Progenitor cell of endocrine pancreas (in vitro differentiated cells): ENCODE results near the gene TSPAN5. TPM values are rescaled to one million over a fixed set of nuclear protein-coding genes. Genes with fewer than 3 reads are reported as not detected.

ENCODE experiments used
- DNase-seq: peaks from one replicate; pipeline ENCODE4 v3.0.0; 2021; ENCODE audit warnings: low spot score; ENCODE audit not compliant: unreplicated experiment
- H3K27ac Mint-ChIP-seq: 2 replicates; pipeline ENCODE4 v1.8.0; 2021; ENCODE audit warnings: mild to moderate bottlenecking, moderate library complexity, mixed read lengths
- H3K27me3 Mint-ChIP-seq: 2 replicates; pipeline ENCODE4 v1.8.0; 2021; ENCODE audit warnings: mixed read lengths
- H3K36me3 Mint-ChIP-seq: 2 replicates; pipeline ENCODE4 v1.8.0; 2022; ENCODE audit warnings: mixed read lengths; ENCODE audit not compliant: insufficient read depth
- H3K4me1 Mint-ChIP-seq: 2 replicates; pipeline ENCODE4 v1.8.0; 2021; ENCODE audit warnings: low read depth, mixed read lengths
- H3K4me3 Mint-ChIP-seq: 2 replicates; pipeline ENCODE4 v1.8.0; 2021; ENCODE audit warnings: low read depth, mild to moderate bottlenecking, moderate library complexity, mixed read lengths
- H3K9me3 Mint-ChIP-seq: 2 replicates; pipeline ENCODE4 v1.8.0; 2021; ENCODE audit warnings: low read depth, mixed read lengths
- CTCF ChIP-seq: fragments of 200-600 bp; sonication (generic); IDR thresholded peaks from one replicate; pipeline ENCODE4 v1.5.0; 2021; ENCODE audit warnings: antibody characterized with exemption, mild to moderate bottlenecking; ENCODE audit not compliant: unreplicated experiment
- total RNA-seq: library from RNA; stranded (reverse); gene quantifications from 2 replicates; pipeline ENCODE4 v1.2.1, GENCODE V29; 2021

The TSPAN5 gene
- total RNA-seq, 1 donor from 2014 or later, result 6.1 TPM

DNA sequence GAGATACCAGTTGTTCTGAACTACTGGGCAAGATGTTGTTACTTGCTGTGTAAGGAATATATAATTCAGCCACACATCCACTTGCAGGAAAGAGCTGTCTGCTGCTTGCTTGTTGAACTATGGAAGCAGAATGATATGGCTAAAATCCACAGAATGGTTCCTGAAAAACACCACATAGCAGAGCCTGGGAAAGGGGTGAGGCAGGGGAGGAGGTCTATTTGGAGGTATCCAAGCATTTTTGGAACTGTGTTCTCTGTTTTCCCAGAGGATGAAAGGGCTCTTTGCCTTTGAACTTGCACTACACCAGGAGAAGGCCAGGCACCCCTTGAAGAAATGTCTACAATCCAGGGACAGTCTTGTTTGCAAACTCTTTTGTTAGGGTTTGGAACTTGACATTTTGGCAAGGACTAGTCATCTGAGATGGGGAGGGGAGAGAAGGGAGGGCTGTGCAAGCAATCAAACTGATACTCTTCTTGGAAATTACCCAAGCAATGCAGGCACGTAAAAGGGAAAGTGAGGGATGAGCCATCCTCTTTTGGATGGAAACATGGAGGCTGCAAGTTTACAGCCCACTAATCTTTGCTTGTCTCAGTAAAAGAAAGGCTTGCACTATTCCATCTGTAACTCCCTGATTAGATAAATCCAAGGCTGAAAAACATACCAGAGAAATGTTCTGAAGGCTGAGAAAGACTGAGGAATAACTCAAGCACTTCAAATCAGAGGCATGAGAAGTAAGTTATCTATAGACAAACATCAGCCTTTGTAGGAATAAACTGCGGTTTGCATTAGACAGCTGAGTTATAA is 141.0 kb downstream of the TSPAN5 start:
- Mint-ChIP-seq H3K9me3 (peaks cover 9% of the 10 kb centered on the region), H3K4me3 (no peak overlapping the region), H3K27ac (no peak overlapping the region), H3K27me3 (no peaks in the 10 kb centered on the region), H3K36me3 (peaks cover 1% of the 10 kb centered on the region), H3K4me1 (peaks cover 7% of the 10 kb centered on the region)
- no peak for DNase-seq
- no peak for TF ChIP-seq CTCF

GRCh38 chr4:98516441-98517217 is 141.8 kb downstream of the TSPAN5 start:
- no peak for TF ChIP-seq CTCF
- peaks cover 7% of the 10 kb centered on the region for H3K4me1 Mint-ChIP-seq
- H3K36me3 Mint-ChIP-seq, result peaks cover under 1% of the 10 kb centered on the region
- H3K9me3 Mint-ChIP-seq, result peaks cover 7% of the 10 kb centered on the region
- DNase-seq, result no peak
- H3K27me3 Mint-ChIP-seq, result no peaks in the 10 kb centered on the region
- H3K27ac Mint-ChIP-seq, result no peak overlapping the region
- no peak overlapping the region for H3K4me3 Mint-ChIP-seq

- no peak overlapping the region for H3K27ac Mint-ChIP-seq
- no peak for DNase-seq
- H3K9me3 Mint-ChIP-seq, result peaks cover 3% of the 10 kb centered on the region
- no peak overlapping the region for H3K4me3 Mint-ChIP-seq
- no peaks in the 10 kb centered on the region for H3K27me3 Mint-ChIP-seq
- peaks cover 7% of the 10 kb centered on the region for H3K4me1 Mint-ChIP-seq
- no peaks in the 10 kb centered on the region for H3K36me3 Mint-ChIP-seq
- TF ChIP-seq CTCF, result no peak
These were observed 142.4 kb downstream of the TSPAN5 start for GRCh38 chr4:98516042-98516440.

GRCh38 chr4:98515470-98515809 is 143.0 kb downstream of the TSPAN5 start:
- Mint-ChIP-seq H3K9me3 (peaks cover 3% of the 10 kb centered on the region), H3K27me3 (no peaks in the 10 kb centered on the region), H3K27ac (no peak overlapping the region), H3K36me3 (no peaks in the 10 kb centered on the region), H3K4me1 (peaks cover 7% of the 10 kb centered on the region), H3K4me3 (no peak overlapping the region)
- TF ChIP-seq CTCF, result no peak
- DNase-seq, result no peak

DNA sequence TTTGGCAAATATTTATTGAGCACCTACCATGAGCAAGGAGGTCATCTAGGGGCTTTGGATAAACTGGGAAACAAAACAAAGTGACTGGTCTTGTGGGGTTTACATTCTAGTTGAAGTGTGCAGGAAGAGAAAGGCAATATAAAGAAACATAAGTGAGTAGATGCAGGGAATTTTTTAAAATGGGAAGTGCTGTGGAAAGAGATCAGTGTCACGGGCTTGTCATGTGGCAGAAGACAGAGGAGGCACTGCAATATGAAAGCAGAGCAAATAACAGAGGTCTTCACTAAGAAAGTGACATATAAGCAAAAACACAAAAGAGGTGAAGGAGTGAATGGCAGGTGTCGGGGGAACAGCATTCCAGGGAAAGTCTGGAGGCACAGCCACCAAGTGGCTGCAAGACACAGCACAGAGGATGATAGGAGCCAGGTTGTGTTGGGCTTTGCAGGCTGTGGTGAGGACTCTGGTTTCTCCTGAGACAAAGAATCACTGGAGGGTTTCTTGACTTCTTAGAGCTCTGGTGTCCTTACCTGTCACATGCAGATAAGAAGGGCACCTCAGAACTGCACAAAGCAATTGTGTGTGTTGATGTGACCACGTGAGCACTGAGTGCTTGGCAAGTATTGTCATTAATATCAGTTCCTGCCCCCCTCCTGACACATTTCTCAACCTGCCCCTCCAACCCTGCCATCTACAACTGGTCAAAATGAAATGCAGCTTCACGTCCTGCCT is 143.5 kb downstream of the TSPAN5 start:
- Mint-ChIP-seq H3K36me3 (no peaks in the 10 kb centered on the region), H3K27ac (peak overlapping the region; percentile 9), H3K4me1 (peaks cover 7% of the 10 kb centered on the region), H3K27me3 (no peaks in the 10 kb centered on the region), H3K9me3 (peaks cover 3% of the 10 kb centered on the region), H3K4me3 (no peak overlapping the region)
- TF ChIP-seq CTCF, result no peak
- no peak for DNase-seq
